ENCODE data around the gene ING4. TPM values are rescaled to one million over a fixed set of nuclear protein-coding genes. Genes with fewer than 3 reads are reported as not detected.

The ING4 gene
- total RNA-seq, 1 experiment from 2014 or later: 26.9 TPM

DNA sequence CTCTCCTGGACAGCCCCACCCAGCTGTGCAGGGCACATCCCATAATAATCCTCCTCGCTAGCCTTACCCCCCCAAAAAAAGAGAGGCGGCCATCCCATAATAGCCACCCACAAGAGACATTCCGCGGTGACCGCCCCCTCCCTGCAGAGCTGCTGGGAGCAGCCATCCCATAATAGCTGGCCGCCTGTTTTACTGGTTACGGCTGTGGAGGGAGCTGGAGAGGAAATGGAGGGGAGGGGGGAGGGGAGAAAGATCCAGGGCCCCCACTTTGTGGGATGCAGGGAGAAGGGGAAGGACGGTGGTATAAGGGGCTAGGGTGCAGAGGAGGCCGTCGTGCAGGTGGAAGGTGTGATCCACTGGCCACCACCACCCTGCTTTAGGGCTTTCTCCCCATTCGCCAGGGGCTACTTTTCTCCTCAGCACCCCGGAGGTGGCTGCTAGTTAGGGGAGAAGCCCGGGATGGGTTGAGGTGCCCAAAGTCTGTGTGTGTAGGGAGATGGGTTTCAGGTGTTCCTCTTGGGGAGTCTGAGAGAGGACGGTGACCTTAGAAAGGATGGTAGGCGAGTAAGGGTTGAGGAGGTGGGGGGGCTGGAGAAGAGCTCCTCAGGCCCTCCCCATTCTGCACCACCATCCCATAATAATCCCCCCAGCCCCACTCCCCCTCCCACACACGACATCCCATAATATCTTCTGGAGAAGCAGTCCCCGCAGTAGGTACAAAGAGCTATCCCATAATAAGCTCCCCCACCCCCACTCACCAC lies 49.7 kb downstream of the ING4 start:
- no peaks in the 10 kb centered on the region for H3K27me3 ChIP-seq (ENCODE audit: control insufficient read depth, insufficient read depth, low read length)
- peak overlapping the region; percentile 50 for H3K4me3 ChIP-seq (ENCODE audit: insufficient read depth, low read depth, low read length)
- DNase-seq: peak; percentile 69
- H3K36me3 ChIP-seq (replicated peaks; ENCODE audit: control insufficient read depth, insufficient read depth, low read length): no peaks in the 10 kb centered on the region

- no peaks in the 10 kb centered on the region for H3K27me3 ChIP-seq (ENCODE audit: control insufficient read depth, insufficient read depth, low read length)
- no peaks in the 10 kb centered on the region for H3K36me3 ChIP-seq (replicated peaks; ENCODE audit: control insufficient read depth, insufficient read depth, low read length)
- no peak for DNase-seq
- peak overlapping the region; percentile 50 for H3K4me3 ChIP-seq (ENCODE audit: insufficient read depth, low read depth, low read length)
Observed at GRCh38 chr12:6612652-6613014, 50.3 kb downstream of the ING4 start.

- Histone ChIP-seq H3K4me3 (ENCODE audit: insufficient read depth, low read depth, low read length) (peak overlapping the region; percentile 50; the same call in 1 of the 2 replicates), H3K36me3 (replicated peaks; ENCODE audit: control insufficient read depth, insufficient read depth, low read length) (no peaks in the 10 kb centered on the region), H3K27me3 (ENCODE audit: control insufficient read depth, insufficient read depth, low read length) (no peaks in the 10 kb centered on the region)
- no peak for DNase-seq
Observed at GRCh38 chr12:6612247-6612646, 50.7 kb downstream of the ING4 start.

DNA sequence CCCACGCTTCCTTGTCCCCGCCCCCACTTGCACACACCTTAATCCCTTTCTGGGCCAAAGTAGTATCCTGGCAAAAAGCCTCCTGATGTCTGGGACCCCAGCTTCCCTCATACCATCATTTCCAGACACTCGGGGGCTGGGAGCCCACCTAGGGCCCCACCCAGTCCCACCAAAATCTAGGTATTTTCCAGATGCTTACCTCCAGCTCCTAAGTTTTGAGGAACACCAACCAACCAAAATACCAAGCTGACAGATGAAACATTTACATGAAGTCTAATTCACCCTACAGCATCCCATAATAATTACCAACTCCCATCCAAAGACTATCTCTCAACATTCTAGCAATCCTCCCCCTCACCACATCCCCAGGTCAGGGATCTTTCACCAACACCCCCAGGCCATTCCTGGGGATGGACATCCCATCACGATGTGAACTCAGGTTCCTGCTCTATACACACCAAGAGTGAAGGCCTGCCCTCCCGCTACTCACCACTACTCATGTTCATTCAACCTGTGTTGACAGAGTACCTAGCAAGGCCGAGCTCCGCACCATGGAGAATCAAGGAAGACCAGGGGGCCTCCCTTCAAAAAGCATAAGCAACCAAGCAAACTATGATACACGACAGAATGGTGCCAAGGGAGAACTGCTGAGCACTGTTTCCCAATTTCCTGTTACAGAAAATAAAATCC lies 54.2 kb downstream of the ING4 start:
- H3K27me3 ChIP-seq (ENCODE audit: control insufficient read depth, insufficient read depth, low read length): no peaks in the 10 kb centered on the region
- DNase-seq: no peak
- H3K36me3 ChIP-seq (replicated peaks; ENCODE audit: control insufficient read depth, insufficient read depth, low read length): peaks cover 4% of the 10 kb centered on the region
- H3K4me3 ChIP-seq (ENCODE audit: insufficient read depth, low read depth, low read length): no peak overlapping the region

GRCh38 chr12:6607751-6608591 lies 54.9 kb downstream of the ING4 start:
- Histone ChIP-seq H3K4me3 (ENCODE audit: insufficient read depth, low read depth, low read length) (no peak overlapping the region), H3K27me3 (ENCODE audit: control insufficient read depth, insufficient read depth, low read length) (no peaks in the 10 kb centered on the region), H3K36me3 (replicated peaks; ENCODE audit: control insufficient read depth, insufficient read depth, low read length) (peaks cover 6% of the 10 kb centered on the region)
- DNase-seq: peak; percentile 66

DNA sequence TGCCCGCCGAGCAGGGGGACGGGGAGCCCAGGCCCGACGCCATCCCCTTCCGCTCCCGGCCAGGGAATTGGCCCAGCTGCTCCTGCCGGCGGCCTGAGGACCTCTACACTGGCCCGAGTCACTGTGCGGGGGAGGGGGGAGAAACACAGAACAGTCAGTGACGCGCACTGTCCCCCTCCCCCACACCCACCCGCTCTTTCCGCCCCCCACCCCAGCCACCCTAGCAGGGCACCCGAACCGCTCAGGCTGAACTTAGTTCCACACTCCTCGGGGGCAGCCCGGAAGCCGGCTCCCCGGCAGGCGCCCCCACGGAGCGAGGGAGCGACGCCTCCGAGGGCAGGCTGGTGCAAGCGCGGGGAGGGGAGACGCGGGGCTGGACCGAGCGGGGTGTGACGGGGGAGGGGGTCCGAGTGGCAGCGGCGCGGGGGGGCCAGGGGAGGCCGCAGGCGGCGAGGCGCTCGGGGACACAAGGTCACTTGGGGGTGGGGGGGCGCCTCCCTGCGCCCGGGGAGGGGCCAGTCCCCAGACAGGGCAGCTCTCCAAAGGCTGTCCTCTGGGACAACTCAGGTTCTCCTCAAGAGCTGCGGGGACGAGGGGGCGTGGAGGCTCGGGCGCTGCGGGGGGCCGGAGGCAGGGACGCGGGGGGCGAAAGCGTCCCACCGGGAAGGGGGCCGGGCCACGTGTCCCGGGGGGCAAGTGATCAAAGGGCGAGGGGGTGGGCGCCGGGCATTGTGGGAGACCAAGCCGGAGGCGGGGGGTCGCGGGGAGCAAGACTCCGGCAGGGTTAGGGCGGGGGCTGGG lies 56.4 kb downstream of the ING4 start:
- Histone ChIP-seq H3K36me3 (replicated peaks; ENCODE audit: control insufficient read depth, insufficient read depth, low read length) (peaks cover 17% of the 10 kb centered on the region), H3K4me3 (ENCODE audit: insufficient read depth, low read depth, low read length) (peak overlapping the region; percentile 86), H3K27me3 (ENCODE audit: control insufficient read depth, insufficient read depth, low read length) (no peaks in the 10 kb centered on the region)
- DNase-seq: peak; percentile 89

- Histone ChIP-seq H3K36me3 (replicated peaks; ENCODE audit: control insufficient read depth, insufficient read depth, low read length) (peaks cover 25% of the 10 kb centered on the region), H3K4me3 (ENCODE audit: insufficient read depth, low read depth, low read length) (peak overlapping the region; percentile 86), H3K27me3 (ENCODE audit: control insufficient read depth, insufficient read depth, low read length) (no peaks in the 10 kb centered on the region)
- peak; percentile 74 for DNase-seq
Observed at GRCh38 chr12:6605421-6606330, 57.2 kb downstream of the ING4 start.

GRCh38 chr12:6604259-6605029 lies 58.5 kb downstream of the ING4 start:
- no peak for DNase-seq
- H3K36me3 ChIP-seq (replicated peaks; ENCODE audit: control insufficient read depth, insufficient read depth, low read length): peaks cover 37% of the 10 kb centered on the region
- H3K4me3 ChIP-seq (ENCODE audit: insufficient read depth, low read depth, low read length): no peak overlapping the region
- H3K27me3 ChIP-seq (ENCODE audit: control insufficient read depth, insufficient read depth, low read length): no peaks in the 10 kb centered on the region

DNA sequence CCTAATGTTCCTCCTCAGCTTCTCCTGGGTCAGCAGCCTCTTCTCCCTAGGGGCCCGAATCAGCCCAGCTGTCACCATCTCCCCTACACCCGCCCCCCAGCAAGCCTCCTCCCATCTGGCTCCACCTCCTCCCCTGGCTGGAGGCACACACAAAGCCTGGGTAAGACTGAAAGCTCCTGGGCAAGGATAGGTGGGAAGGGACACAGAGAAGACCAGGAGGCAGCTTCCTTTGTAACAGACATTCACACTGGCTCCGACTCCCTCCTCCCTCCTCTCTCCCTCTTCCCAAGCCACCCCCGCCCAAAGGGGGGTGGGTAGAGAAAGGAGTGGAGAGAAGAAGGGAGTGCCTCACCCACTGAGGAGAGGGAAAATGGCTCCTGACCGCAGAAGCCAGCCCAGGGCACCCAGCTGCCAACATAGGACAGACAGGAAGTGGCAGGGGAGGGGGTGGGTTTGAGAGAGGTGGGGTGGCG lies 59.8 kb downstream of the ING4 start:
- H3K36me3 ChIP-seq (replicated peaks; ENCODE audit: control insufficient read depth, insufficient read depth, low read length): peaks cover 42% of the 10 kb centered on the region
- H3K27me3 ChIP-seq (ENCODE audit: control insufficient read depth, insufficient read depth, low read length): no peaks in the 10 kb centered on the region
- H3K4me3 ChIP-seq (ENCODE audit: insufficient read depth, low read depth, low read length): no peak overlapping the region
- peak; percentile 69 for DNase-seq

GRCh38 chr12:6602526-6602925 lies 60.4 kb downstream of the ING4 start:
- Histone ChIP-seq H3K36me3 (replicated peaks; ENCODE audit: control insufficient read depth, insufficient read depth, low read length) (peaks cover 48% of the 10 kb centered on the region), H3K4me3 (ENCODE audit: insufficient read depth, low read depth, low read length) (no peak overlapping the region), H3K27me3 (ENCODE audit: control insufficient read depth, insufficient read depth, low read length) (no peaks in the 10 kb centered on the region)
- no peak for DNase-seq

Measured in H7 (cell line).